ENCODE measurements around the gene ROBO2.

Gene ROBO2

DNA sequence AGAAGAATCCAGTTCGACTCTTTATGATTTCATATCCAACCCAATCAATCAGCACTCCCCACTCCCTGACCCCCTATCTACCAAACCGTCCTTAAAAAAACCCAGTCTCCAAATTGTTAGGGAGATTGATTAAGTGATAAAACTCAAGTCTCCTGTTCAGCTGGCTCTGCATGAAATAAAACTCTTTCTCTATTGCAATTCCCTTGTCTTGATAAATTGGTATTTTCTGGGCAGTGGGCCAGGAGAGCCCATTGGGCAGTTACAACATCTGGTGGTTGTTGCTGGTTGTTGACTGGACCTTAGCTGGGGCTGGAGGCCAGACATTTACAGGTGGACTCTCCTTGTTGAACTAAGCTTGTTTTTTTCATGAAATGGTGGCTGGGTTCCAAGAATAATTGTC is 642.3 kb downstream of the ROBO2 start:
- no peak for DNase-seq (ENCODE audit: low spot score)

DNA sequence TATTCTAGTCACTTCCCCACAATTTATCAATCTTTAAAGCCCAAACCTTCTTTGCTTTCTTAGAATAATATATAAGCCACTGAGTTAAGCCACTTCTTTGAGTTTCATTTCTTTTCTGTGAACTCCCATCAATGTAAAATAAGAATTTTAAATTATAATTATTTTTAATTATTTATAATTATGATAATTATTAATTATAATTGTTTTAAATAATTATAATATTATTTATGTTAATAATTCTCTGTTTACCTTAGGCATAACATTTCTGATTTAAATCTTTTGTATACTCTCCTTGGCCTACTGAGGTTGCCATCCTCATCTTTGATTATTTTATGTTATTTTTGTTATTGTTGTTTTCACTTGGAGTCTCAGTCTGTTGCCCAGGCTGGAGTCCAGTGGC is 644.2 kb downstream of the ROBO2 start:
- DNase-seq (ENCODE audit: low spot score) = no peak

DNA sequence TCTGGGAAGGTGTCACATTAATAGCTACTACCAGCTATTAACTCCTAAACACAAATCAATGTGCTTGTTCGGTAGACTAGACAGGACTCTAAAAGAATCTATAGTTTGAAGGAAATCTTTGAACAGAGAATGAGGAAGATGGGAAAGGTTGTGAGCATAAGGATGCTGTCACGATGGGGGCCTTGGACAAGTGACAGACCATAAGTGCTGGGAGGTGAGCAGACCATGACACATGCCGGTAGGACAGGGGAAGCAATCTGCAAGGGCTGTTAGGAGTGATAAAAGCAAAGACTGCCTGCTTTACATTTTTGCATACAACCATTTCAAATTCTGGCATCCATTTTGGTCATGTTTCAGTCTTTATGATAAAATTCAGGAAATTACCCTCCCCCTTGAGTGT is 645.8 kb downstream of the ROBO2 start:
- no peak for DNase-seq (ENCODE audit: low spot score)

DNA sequence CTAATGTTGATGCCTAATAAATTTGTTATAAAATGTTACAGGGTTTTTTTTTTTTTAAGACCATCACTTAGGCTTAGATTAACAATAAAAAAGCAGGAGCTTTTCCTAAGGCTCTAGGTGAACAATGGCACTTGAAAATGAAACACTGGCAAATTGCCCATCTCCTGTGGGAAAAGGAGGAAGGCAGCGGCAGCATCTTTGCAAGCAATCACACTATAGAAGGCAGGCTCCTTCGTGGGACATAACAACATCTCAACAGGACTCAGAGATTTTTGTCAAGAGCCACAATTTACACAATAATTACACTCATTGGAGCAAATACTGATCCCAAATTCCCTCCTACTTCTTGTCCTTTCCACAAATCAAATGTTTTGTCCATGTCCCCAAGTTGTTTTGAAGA is 646.7 kb downstream of the ROBO2 start:
- no peak for DNase-seq (ENCODE audit: low spot score)

DNA sequence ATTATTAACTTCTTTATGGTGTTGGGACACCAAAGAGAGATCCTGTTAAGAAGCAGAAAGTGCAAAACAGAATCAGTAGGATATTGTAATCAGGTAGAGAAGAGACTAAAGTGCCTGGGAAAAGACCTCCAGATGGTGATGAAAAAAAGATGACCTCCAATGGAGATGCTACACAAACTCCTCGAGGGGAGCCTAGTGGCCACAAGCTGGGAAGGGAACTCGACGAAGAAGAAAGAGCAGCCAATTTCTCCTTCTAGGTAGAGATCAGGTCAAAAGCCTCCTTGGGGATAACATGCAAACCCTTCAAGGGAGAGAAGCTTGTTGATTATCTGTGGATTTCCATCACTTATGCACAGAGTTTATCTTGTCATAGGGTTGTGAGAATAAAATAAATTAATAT is 647.6 kb downstream of the ROBO2 start:
- DNase-seq (ENCODE audit: low spot score) = no peak

DNA sequence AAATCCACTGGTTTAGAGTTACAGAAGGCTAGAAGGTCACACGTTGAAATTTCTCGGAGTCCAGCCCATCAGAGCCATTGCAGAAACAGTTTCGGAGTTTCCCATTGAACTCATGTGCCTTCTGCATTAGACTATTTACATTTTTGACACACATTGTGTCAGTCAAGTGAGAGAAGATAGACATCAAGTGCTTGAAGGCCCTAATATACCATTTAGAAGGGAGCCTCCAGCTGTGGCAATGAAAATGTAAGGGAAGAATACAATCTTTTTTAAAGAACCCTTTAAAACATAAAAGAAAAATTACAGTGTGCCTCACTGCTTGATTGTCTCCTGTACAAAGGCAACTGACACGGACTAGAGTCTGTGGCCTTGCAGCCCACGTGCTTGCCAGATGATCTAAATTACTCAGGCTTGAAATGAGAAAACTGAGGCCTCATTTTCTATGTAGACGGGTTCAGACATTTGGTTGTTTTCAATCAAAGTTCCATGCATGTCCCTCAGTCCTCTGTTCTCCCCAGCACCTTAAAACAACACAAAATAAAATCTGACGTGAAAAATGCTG is 650.5 kb downstream of the ROBO2 start:
- DNase-seq (ENCODE audit: low spot score) = no peak

DNA sequence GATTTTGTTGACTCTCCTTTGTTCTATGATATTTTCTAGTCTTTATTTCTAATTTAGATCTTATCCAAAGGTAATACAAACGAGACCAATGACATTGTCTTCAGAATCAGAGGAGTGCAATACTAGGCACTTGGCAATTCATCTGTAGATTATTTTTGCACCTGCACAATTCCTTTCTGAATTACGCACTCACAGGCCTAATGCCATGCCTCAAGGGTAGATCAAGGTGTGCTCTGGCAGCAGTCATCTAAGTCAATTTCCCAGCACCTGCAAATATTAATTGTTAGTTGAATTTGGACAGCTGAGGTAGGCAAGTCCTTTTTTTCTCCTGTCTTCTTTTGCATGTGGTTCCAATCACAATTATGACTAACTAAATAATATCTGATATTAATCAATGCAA is 653.2 kb downstream of the ROBO2 start:
- no peak for DNase-seq (ENCODE audit: low spot score)

DNA sequence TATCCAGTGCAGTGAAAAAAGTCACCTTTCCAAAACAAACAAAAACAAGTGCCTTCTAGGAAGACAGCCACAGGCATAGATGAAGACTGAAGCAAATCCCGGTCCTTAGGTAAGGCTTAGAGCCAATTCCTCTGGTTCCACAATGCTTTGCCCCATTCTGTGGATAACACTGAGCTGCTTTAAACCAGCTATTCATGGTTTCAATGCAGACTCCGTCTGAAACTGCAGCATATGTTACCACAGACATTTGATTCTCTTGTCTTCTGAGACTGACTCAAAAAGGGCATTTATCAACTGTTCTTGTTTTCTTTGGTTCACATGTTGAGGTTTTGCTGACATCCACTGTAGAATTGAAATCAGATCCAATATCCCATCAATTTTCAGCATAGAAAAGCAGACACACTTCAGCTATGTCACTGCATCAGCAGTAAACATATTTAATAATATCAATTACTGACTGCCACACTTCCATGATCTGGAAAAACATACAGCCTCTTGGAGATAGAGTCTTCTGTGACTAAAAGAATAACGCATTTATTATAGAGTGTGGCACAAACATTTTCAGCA is 659.3 kb downstream of the ROBO2 start:
- no peak for DNase-seq (ENCODE audit: low spot score)

All from NAMALWA (cell line).